K562 (cell line): ENCODE measurements around the gene ACO2. TPM values are rescaled to one million over a fixed set of nuclear protein-coding genes. Genes with fewer than 3 reads are reported as not detected.

Experiments used
- ARID3A ChIP-seq: IDR thresholded peaks from 2 replicates; pipeline ENCODE4 v1.6.1; 2012; ENCODE audit warnings: low read depth, low read length, improper control_type of control experiment, borderline replicate concordance
- ARID4B ChIP-seq: sonication (generic); formaldehyde crosslinking; IDR thresholded peaks from 2 replicates; pipeline ENCODE4 v1.8.0; 2022; ENCODE audit warnings: mild to moderate bottlenecking, missing genetic modification reagents
- CREM ChIP-seq: IDR thresholded peaks from 2 replicates; pipeline ENCODE4 v1.6.1; 2014; ENCODE audit warnings: antibody characterized with exemption, low read depth
- ELK3 ChIP-seq: fragments of 450-650 bp; formaldehyde crosslinking; IDR thresholded peaks from 2 replicates; pipeline ENCODE4 v1.4.0; 2020; ENCODE audit warnings: mild to moderate bottlenecking
- HEY1 ChIP-seq: fragments of 250-450 bp; sonication (Bioruptor Pico); IDR thresholded peaks from 2 replicates; pipeline ENCODE4 v1.5.0; 2020; ENCODE audit warnings: mild to moderate bottlenecking, moderate library complexity, borderline replicate concordance
- MEF2D ChIP-seq: conservative IDR thresholded peaks from 2 replicates; pipeline ENCODE4 v1.6.1; 2016; ENCODE audit warnings: low read depth, missing genetic modification characterization, missing compliant biosample characterization
- POLR2AphosphoS5 ChIP-seq: IDR thresholded peaks from 2 replicates; pipeline ENCODE4 v1.6.1; 2011; ENCODE audit warnings: mild to moderate bottlenecking, low read depth, low read length, moderate library complexity; ENCODE audit not compliant: control insufficient read depth, insufficient read depth
- RAD51 ChIP-seq: fragments of 450-650 bp; IDR thresholded peaks from 2 replicates; pipeline ENCODE4 v1.7.1; 2016; ENCODE audit warnings: low read depth, mild to moderate bottlenecking, borderline replicate concordance
- RBFOX2 ChIP-seq: fragments of 200-400 bp; formaldehyde crosslinking; IDR thresholded peaks from 2 replicates; pipeline ENCODE4 v1.6.1; 2017; ENCODE audit warnings: low read depth, mild to moderate bottlenecking, low read length, moderate library complexity
- RFX7 ChIP-seq: fragments of 250-450 bp; sonication (Bioruptor Pico); IDR thresholded peaks from 2 replicates; pipeline ENCODE4 v1.5.1; 2021; ENCODE audit warnings: mild to moderate bottlenecking
- SLC30A9 ChIP-seq: fragments of 250-450 bp; sonication (Bioruptor Pico); IDR thresholded peaks from 2 replicates; pipeline ENCODE4 v1.8.0; 2022; ENCODE audit warnings: mild to moderate bottlenecking, moderate library complexity
- SMARCC2 ChIP-seq: fragments of 450-650 bp; IDR thresholded peaks from 2 replicates; pipeline ENCODE4 v1.6.1; 2017; ENCODE audit warnings: antibody characterized with exemption, moderate library complexity, mild to moderate bottlenecking, low read depth
- TFAP4 ChIP-seq: sonication (generic); formaldehyde crosslinking; IDR thresholded peaks from 2 replicates; pipeline ENCODE4 v1.8.0; 2022; ENCODE audit warnings: missing genetic modification reagents, mild to moderate bottlenecking, moderate library complexity, borderline replicate concordance
- ZFPM2 ChIP-seq: fragments of 250-450 bp; sonication (Bioruptor Pico); IDR thresholded peaks from 2 replicates; pipeline ENCODE4 v1.5.1; 2022; ENCODE audit warnings: mild to moderate bottlenecking
- ZKSCAN8 ChIP-seq: fragments of 200-800 bp; sonication (Bioruptor generic); IDR thresholded peaks from 2 replicates; pipeline ENCODE4 v1.6.1; 2016; ENCODE audit warnings: missing genetic modification characterization, missing compliant biosample characterization
- ZNF23 ChIP-seq: fragments of 250-450 bp; sonication (Bioruptor Pico); IDR thresholded peaks from 2 replicates; pipeline ENCODE4 v1.4.0; 2020; ENCODE audit warnings: mild to moderate bottlenecking
- ZNF436 ChIP-seq: fragments of 250-450, 450-650 bp; sonication (Bioruptor Pico); formaldehyde crosslinking; IDR thresholded peaks from 2 replicates; pipeline ENCODE4 v1.7.0; 2020; ENCODE audit warnings: mild to moderate bottlenecking
- polyA plus RNA-seq, 8 experiments: library from polyadenylated mRNA; depleted of rRNA in 4 of 8; stranded (reverse) in 5 of 8; unstranded in 3 of 8; fragments of >200 nt; fragmentation: Nextera tagmentation in 2 of 8; fragmentation: Illumina TruSeq in 1 of 8; extraction: Ambion mirVana in 2 of 8; extraction: Trizol in 1 of 8; gene quantifications; 2 replicates each; pipeline versions ENCODE4 v1.2.1 to v1.2.3, GENCODE V29; 2011 to 2014; ENCODE audit warnings: inconsistent platforms in 1 of 8, missing spikeins in 1 of 8
- total RNA-seq, 7 experiments: library from RNA; depleted of rRNA in 6 of 7; stranded (reverse); fragments of >200 nt in 6 of 7; fragmentation: Illumina TruSeq in 2 of 7; extraction: Trizol in 2 of 7; gene quantifications; 2 replicates each; pipeline versions ENCODE4 v1.2.1 to v1.2.3, GENCODE V29; 2011 to 2021; ENCODE audit warnings: low replicate concordance in 1 of 7

ACO2 gene
- total and polyA plus RNA-seq, 9 of the 15 experiments (the other 6 are each of a cell fraction or from before 2014, with no cell fraction given), result 16.2 to 119 (median 43.2) TPM

- no peak for TF ChIP-seq ZNF436
- TF ChIP-seq ZFPM2 (CRISPR knock-in tag), result no peak
- peak; percentile 93; the same call in 1 of the 2 replicates for TF ChIP-seq ARID4B
- TF ChIP-seq RBFOX2, result peak; percentile 92
- no peak for TF ChIP-seq HEY1 (CRISPR knock-in tag)
- peak; percentile 66 for TF ChIP-seq TFAP4 (CRISPR knock-in tag)
- TF ChIP-seq MEF2D (tag), result no peak
- no peak for TF ChIP-seq RFX7 (CRISPR knock-in tag)
- TF ChIP-seq RAD51, result peak; percentile 60; the same call in 1 of the 2 replicates
- no peak for TF ChIP-seq ZNF23
- TF ChIP-seq SMARCC2, result no peak
- TF ChIP-seq POLR2AphosphoS5, result peak; percentile 41
- TF ChIP-seq ARID3A, result no peak
- no peak for TF ChIP-seq ZKSCAN8 (CRISPR knock-in tag)
- TF ChIP-seq ELK3 (CRISPR knock-in tag), result no peak
- no peak for TF ChIP-seq SLC30A9
- peak; percentile 99 for TF ChIP-seq CREM
These were observed at the start of gene ACO2, which contains the start of gene PHF5A (continued) for GRCh38 chr22:41468381-41469217.
